Stimulated activated CD4-positive, alpha-beta T cell treated with anti-CD3 and anti-CD28 coated beads, Interleukin-1b, Interleukin-23, amount 100 ng/mL, for 4 hours (primary cell): ENCODE measurements around the gene TMEM245.
"Not testable (repeated sequence)": the region's sequence is repeated elsewhere in the genome, so short reads cannot be mapped to it uniquely, and the experiment has no call there.

Experiments used
- DNase-seq, 2 donors: peaks; one replicate each; pipeline ENCODE4 v3.0.0-alpha.2; 2020; ENCODE audit warnings: low read depth in 2 of 2

TMEM245 gene

DNA sequence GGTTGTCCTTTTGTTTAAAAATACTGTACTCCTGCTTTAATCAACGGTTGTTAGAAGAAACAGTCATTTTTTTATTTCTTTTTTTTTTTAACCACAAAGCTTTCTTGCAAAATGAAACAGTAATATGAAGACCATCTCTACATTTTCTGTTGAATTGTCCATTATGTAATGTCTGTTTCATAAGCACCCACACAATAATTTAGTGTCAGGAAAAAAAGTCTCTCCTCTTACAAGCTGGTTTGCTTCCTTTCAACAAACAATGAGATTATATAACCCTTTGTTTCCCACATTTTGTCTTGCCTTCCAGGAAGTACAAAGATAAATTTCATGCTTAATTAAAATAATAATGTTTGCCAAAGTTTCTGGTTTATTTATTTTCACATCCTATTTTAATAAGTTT is 123.1 kb downstream of the TMEM245 start:
- no peak for DNase-seq

DNA sequence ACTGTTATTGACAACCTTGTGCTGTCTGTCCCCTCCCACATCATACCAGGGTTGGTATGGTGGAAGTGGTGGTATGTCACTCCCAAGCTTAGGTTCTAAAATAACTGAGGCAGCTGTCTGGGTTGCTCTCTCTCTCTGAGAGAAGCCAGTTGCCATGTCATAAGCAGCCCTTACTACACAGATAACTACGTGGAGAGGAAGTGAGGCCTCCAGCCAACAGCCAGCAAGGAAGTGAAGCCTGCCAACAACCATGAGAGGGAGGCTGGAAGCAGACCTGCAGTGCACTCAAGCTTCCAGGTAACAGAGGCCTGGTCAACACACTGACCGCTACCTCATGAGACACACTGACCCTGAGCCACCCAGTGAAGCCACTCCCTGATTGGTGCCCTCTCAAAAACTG is 125.1 kb downstream of the TMEM245 start:
- DNase-seq = no peak

DNA sequence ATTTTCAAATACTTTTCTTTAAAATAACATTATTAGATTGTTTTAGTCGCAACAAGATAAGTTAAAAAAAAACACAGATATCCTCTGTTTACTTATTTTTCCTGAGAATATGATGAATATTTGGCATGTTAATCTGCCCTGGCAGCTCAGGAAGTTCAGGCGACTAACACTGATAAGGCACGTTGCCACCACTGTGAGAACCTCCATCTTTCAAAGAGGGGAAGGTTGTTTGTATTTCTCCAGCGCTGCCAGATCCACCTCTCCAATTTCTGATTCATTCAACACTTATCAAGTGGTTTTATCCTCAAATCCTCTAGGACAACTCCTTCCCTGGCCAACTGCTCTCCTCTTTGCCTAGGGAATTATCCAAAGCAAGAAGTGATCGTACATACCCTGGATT is 128.3 kb downstream of the TMEM245 start:
- DNase-seq = no peak

DNA sequence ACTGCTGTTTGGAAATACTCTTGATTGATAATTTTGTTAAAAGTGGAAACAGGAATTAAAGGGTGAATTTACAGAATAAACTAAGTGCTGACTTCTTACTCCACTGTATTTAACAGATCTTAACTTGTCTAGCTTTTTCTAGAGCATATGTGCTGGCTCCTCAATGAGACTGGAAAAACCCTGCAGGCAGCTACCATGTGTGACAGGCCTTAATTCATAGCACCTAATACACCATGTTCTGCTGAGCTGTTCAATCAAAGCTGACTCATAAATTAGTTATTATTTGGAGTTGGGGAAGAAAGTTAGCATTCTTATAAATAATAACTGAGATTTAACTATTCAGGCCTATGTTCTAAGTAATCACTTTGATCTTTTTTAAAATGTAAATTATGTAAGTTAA is 135.9 kb downstream of the TMEM245 start:
- DNase-seq = no peak

DNA sequence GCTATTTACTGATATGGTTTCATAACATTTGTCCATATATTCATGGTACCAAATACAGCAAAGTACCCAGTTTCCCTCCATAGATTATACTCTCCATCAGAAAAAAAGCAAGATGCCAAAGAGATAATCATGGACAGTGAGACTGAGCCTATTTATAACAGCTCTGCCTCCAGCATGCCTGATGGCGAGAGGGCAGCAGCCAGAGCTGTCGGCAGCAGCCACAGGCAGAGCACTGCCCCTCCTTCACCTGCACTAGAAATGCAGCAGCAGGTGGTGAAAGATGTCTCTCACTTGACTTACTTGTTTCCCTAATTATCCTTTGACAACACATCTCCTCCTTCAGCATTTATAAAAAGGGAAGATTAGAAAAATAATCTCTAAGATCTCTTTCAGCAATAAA is 138.9 kb downstream of the TMEM245 start:
- DNase-seq = no peak

DNA sequence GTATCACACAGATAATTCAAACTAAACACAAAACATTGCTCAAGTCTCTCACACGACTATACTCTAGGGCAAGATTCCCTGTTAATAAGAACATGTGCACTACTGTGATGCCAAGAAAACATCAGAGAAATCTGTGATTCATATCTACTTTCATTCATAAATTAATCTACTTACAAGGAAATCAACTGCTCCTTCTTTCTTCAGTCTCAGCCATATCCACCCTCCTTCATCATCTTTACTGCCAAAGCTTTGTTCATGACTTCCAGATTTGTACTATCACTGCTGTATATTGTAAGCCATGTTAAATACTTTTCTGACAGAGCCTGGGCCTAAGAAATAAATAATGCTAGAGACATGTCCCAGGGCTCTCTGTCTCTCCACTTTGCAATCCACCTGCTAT is 141.5 kb downstream of the TMEM245 start:
- no peak for DNase-seq

DNA sequence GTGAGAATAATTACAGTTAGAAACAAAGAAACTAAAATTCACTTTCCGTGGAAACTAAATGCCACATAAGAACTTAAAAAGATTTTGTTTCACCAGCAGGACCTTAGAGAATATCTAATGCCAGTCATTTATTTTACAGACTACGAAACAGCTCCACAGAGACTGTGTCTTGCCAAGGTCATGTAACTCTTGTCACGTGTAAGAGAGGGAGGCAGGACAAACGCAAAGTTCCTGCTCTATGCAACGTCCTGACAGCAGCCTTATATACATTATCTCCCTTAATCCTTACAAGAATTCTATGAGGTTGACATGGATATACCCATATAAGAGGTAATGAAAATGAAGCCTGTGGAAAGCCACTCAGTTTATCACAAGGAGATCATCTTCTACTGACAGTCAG is 145.9 kb downstream of the TMEM245 start:
- no peak for DNase-seq

DNA sequence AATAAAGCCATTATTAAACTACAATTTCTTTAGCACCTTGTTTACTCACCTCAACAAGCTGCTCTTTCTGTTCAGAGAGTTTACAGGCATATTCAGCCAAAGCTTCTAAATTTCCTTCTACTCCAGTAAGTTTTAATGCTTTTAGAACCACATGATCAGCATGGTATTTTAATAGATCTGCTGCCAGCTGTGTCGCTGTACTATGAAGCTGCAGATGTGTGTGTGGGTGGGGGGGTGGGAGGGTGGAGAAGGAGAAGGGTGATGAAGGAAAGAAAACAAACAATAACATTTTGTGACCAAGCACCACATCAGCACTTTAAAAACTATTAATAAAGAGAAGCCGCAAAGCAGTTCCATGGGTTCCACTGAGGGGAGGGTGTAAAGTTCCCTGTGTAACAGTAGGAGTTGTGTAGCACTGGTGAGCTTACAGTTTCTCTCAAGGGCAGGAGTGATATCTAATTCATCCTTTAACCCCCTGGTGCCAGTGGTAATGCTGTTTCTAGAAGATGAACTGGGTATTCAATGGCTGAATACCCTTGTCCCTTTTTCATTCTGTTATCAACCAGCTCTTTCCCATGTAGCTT is 147.0 kb downstream of the TMEM245 start:
- DNase-seq = no peak

DNA sequence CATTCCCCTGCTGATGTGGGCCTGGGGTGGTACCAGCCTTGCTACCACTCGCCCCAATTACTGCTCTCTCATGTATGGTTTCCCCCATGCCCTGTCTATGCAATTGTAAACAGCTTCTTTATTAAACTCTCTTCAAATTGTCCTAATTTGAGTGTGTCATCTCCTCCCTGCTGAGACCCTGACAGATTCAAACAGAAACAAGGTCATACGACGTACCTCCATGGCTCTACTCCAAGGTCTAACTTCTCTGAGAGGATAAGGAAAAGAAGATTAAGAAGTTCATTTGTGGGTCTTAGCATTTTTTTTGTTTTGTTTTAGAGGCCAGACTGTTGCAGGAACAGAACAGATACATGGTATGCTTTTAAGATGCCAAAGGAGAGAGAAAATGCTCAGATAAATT is 147.6 kb downstream of the TMEM245 start:
- DNase-seq = no peak

DNA sequence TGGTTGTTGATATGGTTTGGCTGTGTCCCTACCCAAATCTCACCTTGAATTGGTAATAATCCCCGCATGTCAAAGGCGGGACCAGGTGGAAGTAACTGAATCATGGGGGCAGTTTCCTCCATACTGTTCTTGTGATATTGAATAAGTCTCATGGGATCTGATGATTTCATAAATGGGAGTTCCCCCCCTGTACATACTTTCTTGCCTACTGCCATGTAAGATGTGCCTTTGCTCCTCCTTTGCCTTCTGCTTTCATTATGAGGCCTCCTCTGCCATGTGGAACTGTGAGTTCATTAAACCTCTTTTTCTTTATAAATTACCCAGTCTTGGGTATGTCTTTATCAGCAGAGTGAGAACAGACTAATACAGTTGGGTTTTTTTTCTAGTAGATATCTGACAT is 148.4 kb downstream of the TMEM245 start:
- DNase-seq = not testable (repeated sequence)

DNA sequence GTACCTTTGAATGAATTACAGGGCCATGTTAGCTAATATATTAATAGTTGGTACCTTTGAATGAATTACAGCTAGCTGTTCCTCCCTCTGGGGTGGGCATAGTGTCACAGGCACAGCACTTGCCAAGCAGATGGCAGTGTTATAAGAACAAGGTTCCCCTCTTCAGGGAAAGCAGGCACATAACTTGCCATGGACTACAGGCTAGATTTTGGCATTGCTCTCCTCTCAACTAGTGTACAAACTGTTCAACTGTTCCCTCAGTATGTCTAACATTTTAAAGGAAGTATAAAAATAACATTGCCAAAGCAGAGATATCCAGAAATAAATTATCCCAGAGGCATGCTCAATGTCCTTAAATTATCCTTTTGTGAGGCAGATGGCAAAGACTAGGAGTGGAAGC is 151.8 kb downstream of the TMEM245 start:
- DNase-seq = no peak
